Measurements from ENCODE around the gene OTUD3.

OTUD3 gene

DNA sequence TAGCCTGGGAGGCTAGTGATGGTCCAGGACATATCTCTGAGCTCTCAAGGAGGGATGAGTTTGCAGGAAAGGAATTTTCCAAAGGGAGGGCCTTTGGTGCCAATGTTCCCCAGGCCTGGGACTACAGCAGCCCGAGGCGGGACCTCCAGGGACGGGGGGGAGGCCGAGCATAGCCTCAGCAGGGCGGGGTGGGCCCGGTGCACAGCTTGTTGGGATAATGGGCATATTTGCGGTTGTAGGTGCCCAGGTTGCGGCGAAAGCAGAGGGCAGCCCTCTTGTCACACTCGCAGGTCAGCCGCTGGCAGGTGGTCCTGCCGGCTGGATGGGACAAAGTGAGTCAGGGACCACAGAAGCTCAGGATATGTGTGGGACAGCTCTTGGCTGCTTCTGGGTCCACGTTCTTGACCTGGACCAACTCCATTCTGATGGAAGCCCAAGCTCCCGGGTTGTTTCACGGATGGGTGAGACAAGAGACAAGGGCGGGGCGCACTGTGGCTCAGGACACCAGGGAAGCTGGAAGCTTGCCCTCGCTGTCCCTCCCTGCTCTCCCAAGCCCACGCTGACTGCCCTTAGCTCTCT, 38.0 kb downstream of the OTUD3 start:
- TF ChIP-seq, protein P1, sequence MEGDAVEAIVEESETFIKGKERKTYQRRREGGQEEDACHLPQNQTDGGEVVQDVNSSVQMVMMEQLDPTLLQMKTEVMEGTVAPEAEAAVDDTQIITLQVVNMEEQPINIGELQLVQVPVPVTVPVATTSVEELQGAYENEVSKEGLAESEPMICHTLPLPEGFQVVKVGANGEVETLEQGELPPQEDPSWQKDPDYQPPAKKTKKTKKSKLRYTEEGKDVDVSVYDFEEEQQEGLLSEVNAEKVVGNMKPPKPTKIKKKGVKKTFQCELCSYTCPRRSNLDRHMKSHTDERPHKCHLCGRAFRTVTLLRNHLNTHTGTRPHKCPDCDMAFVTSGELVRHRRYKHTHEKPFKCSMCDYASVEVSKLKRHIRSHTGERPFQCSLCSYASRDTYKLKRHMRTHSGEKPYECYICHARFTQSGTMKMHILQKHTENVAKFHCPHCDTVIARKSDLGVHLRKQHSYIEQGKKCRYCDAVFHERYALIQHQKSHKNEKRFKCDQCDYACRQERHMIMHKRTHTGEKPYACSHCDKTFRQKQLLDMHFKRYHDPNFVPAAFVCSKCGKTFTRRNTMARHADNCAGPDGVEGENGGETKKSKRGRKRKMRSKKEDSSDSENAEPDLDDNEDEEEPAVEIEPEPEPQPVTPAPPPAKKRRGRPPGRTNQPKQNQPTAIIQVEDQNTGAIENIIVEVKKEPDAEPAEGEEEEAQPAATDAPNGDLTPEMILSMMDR (conservative IDR thresholded peaks at IDR 0.05): no peak
- peak overlapping the region; percentile 11; the same call in 1 of the 2 replicates for H3K27ac ChIP-seq

DNA sequence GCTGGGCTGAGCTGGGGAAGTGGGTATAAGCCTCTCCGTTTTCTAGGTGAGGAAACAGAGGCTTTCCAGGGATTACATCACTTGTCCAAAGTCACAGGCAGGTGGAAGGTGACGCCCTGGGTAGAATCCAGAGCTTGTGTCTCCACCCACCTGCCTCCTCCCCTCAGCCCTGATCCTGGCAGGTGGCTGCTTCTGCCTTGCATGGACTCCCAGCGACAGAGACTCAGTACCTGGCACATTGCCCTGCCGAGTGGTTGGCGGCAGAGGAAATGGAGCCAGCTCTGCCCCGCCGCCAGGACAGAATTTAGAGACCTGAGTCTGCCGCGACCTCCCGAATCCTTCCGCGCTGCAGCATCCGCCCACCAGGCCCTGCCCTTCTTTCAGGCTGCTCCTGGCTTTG, 39.1 kb downstream of the OTUD3 start:
- TF ChIP-seq, protein P1 (conservative IDR thresholded peaks at IDR 0.05): no peak
- peak overlapping the region; percentile 11; the same call in 1 of the 2 replicates for H3K27ac ChIP-seq

DNA sequence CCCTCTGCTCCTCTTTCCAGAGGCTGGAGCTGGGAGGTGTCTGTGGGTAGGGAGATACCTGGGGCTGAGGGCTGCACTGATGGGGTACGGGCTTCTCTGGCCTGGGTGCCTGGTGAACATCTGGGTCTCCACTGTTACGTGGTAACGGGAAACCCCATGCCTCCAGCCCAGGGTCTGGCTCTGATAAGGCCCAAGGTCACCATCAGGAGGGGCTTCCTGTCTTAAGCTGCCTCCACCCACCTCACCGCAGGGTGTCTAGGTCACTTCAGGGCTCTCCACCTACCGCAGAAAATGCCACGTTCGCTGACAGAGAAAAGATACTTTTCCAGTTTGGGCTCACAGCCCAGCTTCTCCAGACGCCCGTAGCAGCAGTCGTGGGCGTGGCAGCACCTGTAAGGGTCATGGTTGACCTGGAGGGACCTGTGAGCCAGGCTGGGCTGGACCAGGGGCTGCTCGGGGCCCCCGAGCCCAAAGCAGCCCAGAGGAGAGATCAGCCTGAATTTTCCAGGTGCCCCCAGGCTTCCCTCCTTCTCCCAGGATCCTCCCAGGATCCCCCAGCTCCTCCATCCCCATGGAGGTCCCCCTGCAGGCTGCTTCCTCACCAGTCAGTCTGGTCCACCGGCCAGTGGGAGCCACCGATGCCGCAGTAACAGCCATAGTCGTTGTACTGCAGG, 40.0 kb downstream of the OTUD3 start:
- TF ChIP-seq, protein P1 (conservative IDR thresholded peaks at IDR 0.05): no peak
- H3K27ac ChIP-seq: no peak overlapping the region

DNA sequence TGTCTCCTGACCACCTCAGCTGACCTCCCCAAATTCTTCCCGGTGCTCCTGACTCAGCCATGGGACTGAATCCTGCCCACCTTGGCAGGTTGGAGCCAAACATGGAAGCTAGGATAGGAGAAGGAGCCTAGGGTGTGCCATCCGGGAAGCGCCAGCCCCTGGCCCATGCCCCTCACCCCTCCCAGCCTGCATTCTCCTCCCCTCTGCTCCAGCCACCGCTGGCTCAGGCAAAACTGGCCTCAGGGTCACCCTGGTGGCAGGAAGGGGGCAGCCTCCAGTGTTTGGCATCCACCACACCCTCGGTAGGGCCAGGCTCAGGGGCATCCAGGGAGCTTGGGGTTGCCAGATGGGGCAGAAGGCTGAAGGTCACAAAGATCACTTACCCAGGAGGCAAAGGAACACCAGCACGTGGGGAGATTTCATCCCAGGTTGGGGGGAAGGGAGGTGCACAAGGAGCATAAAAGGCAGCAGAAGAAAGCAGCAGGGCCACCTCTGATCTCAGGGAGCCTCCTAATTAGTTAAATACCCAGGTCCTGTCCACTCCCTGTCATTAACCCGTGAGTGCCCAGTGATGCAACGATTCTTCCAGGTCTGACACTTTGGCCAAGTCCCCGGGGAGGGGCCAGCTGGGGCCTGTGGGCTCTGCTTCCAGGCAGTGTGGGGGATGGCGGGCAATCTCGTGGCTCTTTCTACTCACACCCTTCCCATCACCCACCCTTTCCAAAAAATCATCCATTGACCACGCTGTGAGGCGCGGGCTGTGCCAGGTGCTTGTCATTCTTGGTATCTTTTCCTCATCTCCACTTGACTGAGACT, 41.1 kb downstream of the OTUD3 start, which contains the start of gene PLA2G2E:
TSS of gene PLA2G2E (minus strand) at position 481 of the 816 bp plus-strand sequence. CDS start at position 423, 58 bp downstream.
- TF ChIP-seq, protein P1 (conservative IDR thresholded peaks at IDR 0.05): no peak
- H3K27ac ChIP-seq: no peak within 1 kb of the TSS

GRCh38 chr1:19923953-19924346, 41.8 kb downstream of the OTUD3 start:
- H3K27ac ChIP-seq: no peak overlapping the region
- TF ChIP-seq, protein P1 (conservative IDR thresholded peaks at IDR 0.05): no peak

GRCh38 chr1:19925342-19926070, 43.3 kb downstream of the OTUD3 start:
- TF ChIP-seq, protein P1 (conservative IDR thresholded peaks at IDR 0.05): no peak
- H3K27ac ChIP-seq: no peak overlapping the region
